ENCODE data around the gene TUBE1. TPM values are rescaled to one million over a fixed set of nuclear protein-coding genes. Genes with fewer than 3 reads are reported as not detected.

TUBE1 gene
- polyA plus RNA-seq, 2 of the 4 experiments (the other 2 are of a cell fraction): 6.8 to 32.5 TPM

DNA sequence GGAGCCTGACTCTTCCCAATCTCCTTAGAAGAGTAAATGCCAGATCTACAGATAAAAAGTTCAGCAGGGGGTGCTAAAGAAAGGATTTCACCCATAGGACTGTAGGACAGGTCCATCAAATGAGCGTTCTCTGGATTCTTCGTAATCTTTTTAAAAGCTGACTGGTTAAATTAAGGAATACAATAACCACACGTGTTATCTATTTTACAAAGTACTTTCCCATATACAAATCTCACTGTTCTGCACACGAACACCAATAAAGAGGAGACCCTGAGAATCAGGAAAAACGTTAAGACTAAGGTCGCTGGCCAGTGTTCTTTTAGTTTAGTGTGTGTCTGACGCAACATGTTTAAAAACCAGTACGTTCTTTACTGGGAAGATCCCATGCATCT lies 542 bp downstream of the TUBE1 start:
- POLR2A ChIA-PET: no interaction called here
- Histone ChIP-seq H3K4me1 (peaks cover 6% of the 10 kb centered on the region; the same call in 2 of the 3 replicates), H3K27ac (peak overlapping the region; percentile 84 to 90), H3K4me2 (peak overlapping the region; percentile 81), H3K4me3 (peak overlapping the region; percentile 80), H3K9me3 (no peaks in the 10 kb centered on the region)
- ATAC-seq (peak; percentile 84 to 88), FAIRE-seq (no peak), DNase-seq (ENCODE audit: low read depth in 1 of 2, low spot score in 1 of 2) (peak; percentile 51 to 53)
- WGBS (ENCODE audit: missing lambda C conversion rate): 2% methylated on average over 8 of the region's 8 CpGs
- CTCF ChIA-PET: interaction anchor here (0.7 to 3.2 kb wide), 13 partner anchors 9 to 1842 kb away, joined by 3 to 34 read pairs (median 4); no protein-coding TSS in a partner anchor
- TF ChIP-seq MAZ (IDR thresholded peaks at IDR 0.05; ENCODE audit: borderline replicate concordance, low read depth, low read length): no peak
- TF ChIP-seq, protein P1, sequence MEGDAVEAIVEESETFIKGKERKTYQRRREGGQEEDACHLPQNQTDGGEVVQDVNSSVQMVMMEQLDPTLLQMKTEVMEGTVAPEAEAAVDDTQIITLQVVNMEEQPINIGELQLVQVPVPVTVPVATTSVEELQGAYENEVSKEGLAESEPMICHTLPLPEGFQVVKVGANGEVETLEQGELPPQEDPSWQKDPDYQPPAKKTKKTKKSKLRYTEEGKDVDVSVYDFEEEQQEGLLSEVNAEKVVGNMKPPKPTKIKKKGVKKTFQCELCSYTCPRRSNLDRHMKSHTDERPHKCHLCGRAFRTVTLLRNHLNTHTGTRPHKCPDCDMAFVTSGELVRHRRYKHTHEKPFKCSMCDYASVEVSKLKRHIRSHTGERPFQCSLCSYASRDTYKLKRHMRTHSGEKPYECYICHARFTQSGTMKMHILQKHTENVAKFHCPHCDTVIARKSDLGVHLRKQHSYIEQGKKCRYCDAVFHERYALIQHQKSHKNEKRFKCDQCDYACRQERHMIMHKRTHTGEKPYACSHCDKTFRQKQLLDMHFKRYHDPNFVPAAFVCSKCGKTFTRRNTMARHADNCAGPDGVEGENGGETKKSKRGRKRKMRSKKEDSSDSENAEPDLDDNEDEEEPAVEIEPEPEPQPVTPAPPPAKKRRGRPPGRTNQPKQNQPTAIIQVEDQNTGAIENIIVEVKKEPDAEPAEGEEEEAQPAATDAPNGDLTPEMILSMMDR (IDR thresholded peaks at IDR 0.05): peak; percentile 43
- no peak for TF ChIP-seq FOXS1 (CRISPR knock-in tag; IDR thresholded peaks at IDR 0.05)
- TF ChIP-seq HOXB5 (CRISPR knock-in tag; IDR thresholded peaks at IDR 0.05): no peak
- no peak for TF ChIP-seq PHF8 (IDR thresholded peaks at IDR 0.05; ENCODE audit: borderline replicate concordance, low read depth)
- no peak for TF ChIP-seq CBX8 (IDR thresholded peaks at IDR 0.05)
- TF ChIP-seq RAD21 (conservative IDR thresholded peaks at IDR 0.05 in 1 of 2, IDR thresholded peaks at IDR 0.05 in 1 of 2): peak; percentile 24 to 28; a peak in 2 of 5 replicates
- no peak for TF ChIP-seq HOXA7 (CRISPR knock-in tag; IDR thresholded peaks at IDR 0.05)
- no peak for TF ChIP-seq ATOH8 (CRISPR knock-in tag; IDR thresholded peaks at IDR 0.05; ENCODE audit: low read depth)
- TF ChIP-seq, protein P2, sequence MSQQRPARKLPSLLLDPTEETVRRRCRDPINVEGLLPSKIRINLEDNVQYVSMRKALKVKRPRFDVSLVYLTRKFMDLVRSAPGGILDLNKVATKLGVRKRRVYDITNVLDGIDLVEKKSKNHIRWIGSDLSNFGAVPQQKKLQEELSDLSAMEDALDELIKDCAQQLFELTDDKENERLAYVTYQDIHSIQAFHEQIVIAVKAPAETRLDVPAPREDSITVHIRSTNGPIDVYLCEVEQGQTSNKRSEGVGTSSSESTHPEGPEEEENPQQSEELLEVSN (IDR thresholded peaks at IDR 0.05; ENCODE audit: borderline replicate concordance, low read depth): no peak
- TF ChIP-seq CEBPB (IDR thresholded peaks at IDR 0.05): peak; percentile 14 to 29; a peak in 1 of 4 replicates
- no peak for TF ChIP-seq NPAS2 (CRISPR knock-in tag; IDR thresholded peaks at IDR 0.05; ENCODE audit: borderline replicate concordance)
- no peak for TF ChIP-seq GATA3 (IDR thresholded peaks at IDR 0.05; ENCODE audit: borderline replicate concordance)
- no peak for TF ChIP-seq EHF (CRISPR knock-in tag; IDR thresholded peaks at IDR 0.05)

DNA sequence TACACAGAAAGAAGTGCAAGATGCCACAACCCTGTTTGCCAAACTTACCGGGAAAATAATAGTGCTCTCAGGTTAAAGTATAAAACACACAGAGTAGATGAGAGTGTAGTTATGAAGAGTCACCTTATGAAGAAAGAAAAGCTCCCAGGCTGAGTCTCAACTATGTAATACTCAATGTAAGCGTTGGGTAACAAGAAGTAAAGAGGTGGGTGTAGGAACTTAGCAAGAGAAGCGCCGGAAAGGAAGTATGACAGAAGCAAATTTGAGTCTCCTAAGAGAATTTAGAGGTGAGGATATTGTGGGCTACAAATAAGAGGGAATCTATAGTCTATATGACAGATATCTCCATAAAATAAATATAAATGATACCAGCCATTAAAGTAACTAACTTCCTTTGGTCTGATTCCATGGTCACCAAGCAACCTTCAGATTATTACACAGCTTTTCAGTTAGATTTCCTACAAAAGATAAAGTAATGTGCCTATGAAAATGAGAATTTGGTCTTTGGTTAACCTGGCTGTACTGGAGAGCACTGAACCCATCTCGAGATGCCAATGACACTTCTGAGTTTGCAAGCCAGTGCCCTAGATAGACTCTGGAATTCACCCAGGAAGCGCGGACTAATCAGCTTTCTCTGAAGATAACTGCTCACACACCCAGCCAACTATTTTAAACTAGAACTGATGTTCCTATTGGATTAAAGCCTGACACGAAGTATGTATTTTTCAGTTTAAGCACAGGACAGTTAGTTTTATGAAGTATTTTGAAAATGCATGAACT lies 1.8 kb downstream of the TUBE1 start:
- ATAC-seq (no peak), FAIRE-seq (no peak), DNase-seq (ENCODE audit: low read depth in 1 of 2, low spot score in 1 of 2) (no peak)
- Histone ChIP-seq H3K4me1 (peaks cover 6% of the 10 kb centered on the region; the same call in 2 of the 3 replicates), H3K9me3 (no peaks in the 10 kb centered on the region), H3K4me2 (peak overlapping the region; percentile 81; the same call in 2 of the 3 replicates), H3K4me3 (no peak overlapping the region), H3K27ac (no peak overlapping the region)
- WGBS (ENCODE audit: missing lambda C conversion rate): 78% methylated on average over 8 of the region's 8 CpGs
- ChIA-PET POLR2A (no interaction called here), CTCF (interaction anchor here (0.8 to 3.2 kb wide), 6 partner anchors 9 to 1844 kb away, joined by 3 to 34 read pairs (median 6); no protein-coding TSS in a partner anchor)
- TF ChIP-seq ESRRA (IDR thresholded peaks at IDR 0.05; ENCODE audit: borderline replicate concordance, low read length) (no peak), NPAS2 (CRISPR knock-in tag; IDR thresholded peaks at IDR 0.05; ENCODE audit: borderline replicate concordance) (no peak), ZFP36 (IDR thresholded peaks at IDR 0.05; ENCODE audit: borderline replicate concordance, partially characterized antibody) (no peak), MYC (IDR thresholded peaks at IDR 0.05; ENCODE audit: borderline replicate concordance, low read length) (no peak), KDM1A (IDR thresholded peaks at IDR 0.05; ENCODE audit: low read depth) (no peak), HOXB5 (CRISPR knock-in tag; IDR thresholded peaks at IDR 0.05) (no peak), RARB (CRISPR knock-in tag; IDR thresholded peaks at IDR 0.05) (no peak), HMGXB4 (CRISPR knock-in tag; IDR thresholded peaks at IDR 0.05; ENCODE audit: borderline replicate concordance) (no peak), EP300 (IDR thresholded peaks at IDR 0.05) (no peak), RCOR1 (IDR thresholded peaks at IDR 0.05; ENCODE audit: low read depth, low read length) (no peak), KDM5A (IDR thresholded peaks at IDR 0.05) (no peak), CHD2 (IDR thresholded peaks at IDR 0.05; ENCODE audit: low read length, partially characterized antibody) (no peak), SMC3 (IDR thresholded peaks at IDR 0.05) (no peak), RAD21 (conservative IDR thresholded peaks at IDR 0.05 in 1 of 2, IDR thresholded peaks at IDR 0.05 in 1 of 2) (no peak)
- TF ChIP-seq, protein P2 (IDR thresholded peaks at IDR 0.05; ENCODE audit: borderline replicate concordance, low read depth): no peak
- TF ChIP-seq, protein P3, sequence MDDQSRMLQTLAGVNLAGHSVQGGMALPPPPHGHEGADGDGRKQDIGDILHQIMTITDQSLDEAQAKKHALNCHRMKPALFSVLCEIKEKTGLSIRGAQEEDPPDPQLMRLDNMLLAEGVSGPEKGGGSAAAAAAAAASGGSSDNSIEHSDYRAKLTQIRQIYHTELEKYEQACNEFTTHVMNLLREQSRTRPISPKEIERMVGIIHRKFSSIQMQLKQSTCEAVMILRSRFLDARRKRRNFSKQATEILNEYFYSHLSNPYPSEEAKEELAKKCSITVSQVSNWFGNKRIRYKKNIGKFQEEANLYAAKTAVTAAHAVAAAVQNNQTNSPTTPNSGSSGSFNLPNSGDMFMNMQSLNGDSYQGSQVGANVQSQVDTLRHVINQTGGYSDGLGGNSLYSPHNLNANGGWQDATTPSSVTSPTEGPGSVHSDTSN (IDR thresholded peaks at IDR 0.05): no peak
